HepG2 (cell line): ENCODE data around the gene CCDC82. TPM values are rescaled to one million over a fixed set of nuclear protein-coding genes. Genes with fewer than 3 reads are reported as not detected.

Experiments used
- ASH2L ChIP-seq: fragments of 300-600, 200-600 bp; sonication (generic); IDR thresholded peaks from 2 replicates; pipeline ENCODE4 v1.7.0; 2017; ENCODE audit warnings: low read depth, mild to moderate bottlenecking, moderate library complexity, mixed read lengths, low read length; ENCODE audit not compliant: insufficient read length
- ATRX ChIP-seq: sonication (generic); formaldehyde crosslinking; IDR thresholded peaks from 2 replicates; pipeline ENCODE4 v1.4.0; 2020; ENCODE audit warnings: missing genetic modification reagents, borderline replicate concordance
- DNMT3B ChIP-seq: conservative IDR thresholded peaks from 2 replicates; pipeline ENCODE4 v1.6.1; 2016; ENCODE audit warnings: missing biosample characterization, control low read depth
- EP300 ChIP-seq, 3 experiments: sonication (generic) in 1 of 3; formaldehyde crosslinking in 1 of 3; IDR thresholded peaks; 2 replicates each; pipeline versions ENCODE4 v1.5.1 to v1.6.1; 2011 to 2020; ENCODE audit warnings: low read depth in 2 of 3, low read length in 2 of 3, borderline replicate concordance in 1 of 3, improper control_type of control experiment in 1 of 3, mild to moderate bottlenecking in 1 of 3, missing genetic modification reagents in 1 of 3, moderate library complexity in 1 of 3
- GFI1 ChIP-seq: sonication (generic); formaldehyde crosslinking; IDR thresholded peaks from 2 replicates; pipeline ENCODE4 v1.5.0; 2020; ENCODE audit warnings: missing genetic modification reagents, mild to moderate bottlenecking, borderline replicate concordance
- KDM1A ChIP-seq: IDR thresholded peaks from 2 replicates; pipeline ENCODE4 v1.6.1; 2016; ENCODE audit warnings: missing compliant biosample characterization
- NR2C2 ChIP-seq: sonication (generic); formaldehyde crosslinking; IDR thresholded peaks from 2 replicates; pipeline ENCODE4 v1.4.0; 2020; ENCODE audit warnings: missing genetic modification reagents, mild to moderate bottlenecking, moderate library complexity, borderline replicate concordance
- STAG1 ChIP-seq: sonication (generic); formaldehyde crosslinking; IDR thresholded peaks from 2 replicates; pipeline ENCODE4 v1.4.0; 2020; ENCODE audit warnings: missing genetic modification reagents
- TBX3 ChIP-seq: fragments of 450-650 bp; IDR thresholded peaks from 2 replicates; pipeline ENCODE4 v1.6.1; 2017; ENCODE audit warnings: antibody characterized with exemption, mild to moderate bottlenecking, inconsistent platforms, borderline replicate concordance
- TERF1 ChIP-seq: sonication (generic); formaldehyde crosslinking; IDR thresholded peaks from 2 replicates; pipeline ENCODE4 v1.8.0; 2022; ENCODE audit warnings: mild to moderate bottlenecking, missing genetic modification reagents, moderate library complexity
- TSC22D2 ChIP-seq: sonication (generic); formaldehyde crosslinking; IDR thresholded peaks from 2 replicates; pipeline ENCODE4 v1.5.1; 2020; ENCODE audit warnings: missing genetic modification reagents, mild to moderate bottlenecking, borderline replicate concordance
- ZBTB42 ChIP-seq: sonication (generic); formaldehyde crosslinking; IDR thresholded peaks from 2 replicates; pipeline ENCODE4 v1.5.0; 2020; ENCODE audit warnings: mild to moderate bottlenecking, missing genetic modification reagents
- ZBTB43 ChIP-seq: sonication (generic); formaldehyde crosslinking; conservative IDR thresholded peaks from 2 replicates; pipeline ENCODE4 v1.4.0; 2020; ENCODE audit warnings: missing genetic modification reagents
- ZNF12 ChIP-seq: sonication (generic); formaldehyde crosslinking; IDR thresholded peaks from 2 replicates; pipeline ENCODE4 v1.5.0; 2020; ENCODE audit warnings: missing genetic modification reagents
- ZNF205 ChIP-seq: IDR thresholded peaks from 2 replicates; pipeline ENCODE4 v1.6.1; 2018; ENCODE audit warnings: missing biosample characterization, missing genetic modification reagents
- ZNF550 ChIP-seq: sonication (generic); formaldehyde crosslinking; IDR thresholded peaks from 2 replicates; pipeline ENCODE4 v1.4.0; 2020; ENCODE audit warnings: mild to moderate bottlenecking, missing genetic modification reagents, borderline replicate concordance
- ZNF629 ChIP-seq: sonication (generic); formaldehyde crosslinking; conservative IDR thresholded peaks from 2 replicates; pipeline ENCODE4 v1.5.0; 2020; ENCODE audit warnings: missing genetic modification reagents
- ZNF660 ChIP-seq: sonication (generic); formaldehyde crosslinking; IDR thresholded peaks from 2 replicates; pipeline ENCODE4 v1.5.1; 2020; ENCODE audit warnings: mild to moderate bottlenecking, low read depth, missing genetic modification reagents, borderline replicate concordance
- polyA plus RNA-seq, 8 experiments: library from polyadenylated mRNA; depleted of rRNA in 3 of 8; stranded (reverse) in 7 of 8; unstranded in 1 of 8; fragments of >200 nt; fragmentation: Illumina TruSeq in 4 of 8; extraction: Trizol in 4 of 8; gene quantifications; 2 replicates each; pipeline versions ENCODE4 v1.2.1 to v1.2.3, GENCODE V29; 2011 to 2016; ENCODE audit warnings: low read depth in 4 of 8, missing spikeins in 1 of 8, mixed read lengths in 1 of 8; ENCODE audit not compliant: insufficient read depth in 1 of 8
- total RNA-seq, 5 experiments: library from RNA; depleted of rRNA; stranded (reverse); fragments of >200 nt; fragmentation: Illumina TruSeq; extraction: Trizol; gene quantifications; 2 replicates each; pipeline ENCODE4 v1.2.3, GENCODE V29; 2016; ENCODE audit warnings: low read depth in 1 of 5
- TF ChIP-seq, protein P1 (sequence below): sonication (generic); formaldehyde crosslinking; IDR thresholded peaks from 2 replicates; pipeline ENCODE4 v1.4.0; 2020; ENCODE audit warnings: mild to moderate bottlenecking, missing genetic modification reagents
- TF ChIP-seq, protein P2 (sequence below): sonication (generic); formaldehyde crosslinking; conservative IDR thresholded peaks from 2 replicates; pipeline ENCODE4 v1.4.0; 2020; ENCODE audit warnings: mild to moderate bottlenecking, missing genetic modification reagents, moderate library complexity

CCDC82 gene
- total and polyA plus RNA-seq, 2 of the 13 experiments (the other 11 are each of a cell fraction or from before 2014, with no cell fraction given): 19.7 to 25.7 TPM

DNA sequence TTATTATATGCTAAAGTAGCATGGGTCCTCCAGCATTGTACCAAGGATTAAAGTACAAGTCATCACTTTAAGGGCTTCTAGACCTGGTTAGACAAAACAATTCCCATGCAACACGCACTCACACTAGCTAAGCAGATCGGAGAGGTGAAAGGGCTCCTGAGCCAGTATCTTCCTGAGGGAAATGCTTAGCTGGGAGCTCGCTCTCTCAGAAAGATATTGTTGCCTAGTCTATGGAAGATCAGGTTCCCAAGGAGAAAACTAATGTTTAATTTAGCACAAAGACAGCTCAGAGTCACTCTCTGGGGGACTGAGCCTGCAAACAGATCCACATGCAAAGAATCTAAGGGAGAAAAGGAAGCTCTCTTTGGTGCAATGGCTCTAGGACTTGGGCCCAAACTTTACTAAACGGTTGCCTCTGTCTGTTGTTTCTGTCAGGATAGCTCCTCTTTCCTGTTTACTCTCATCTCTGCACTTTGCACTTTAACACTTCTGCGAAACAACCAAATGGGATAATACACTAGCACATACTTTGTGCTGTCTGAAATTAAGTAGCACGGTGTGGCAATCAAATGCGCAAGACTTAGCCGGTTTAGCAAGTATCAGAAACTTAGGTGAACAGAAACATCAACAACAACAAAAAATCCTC lies 57.5 kb downstream of the CCDC82 start (continued):
- no peak for TF ChIP-seq TERF1 (CRISPR knock-in tag)
- TF ChIP-seq STAG1 (CRISPR knock-in tag): no peak
- TF ChIP-seq ATRX (CRISPR knock-in tag): no peak
- TF ChIP-seq ZNF205 (CRISPR knock-in tag): peak; percentile 60; the same call in 1 of the 2 replicates
- peak; percentile 63 for TF ChIP-seq NR2C2
- peak; percentile 61; the same call in 1 of the 2 replicates for TF ChIP-seq DNMT3B (CRISPR knock-in tag)
- no peak for TF ChIP-seq ZNF660 (CRISPR knock-in tag)
- TF ChIP-seq, protein P1, sequence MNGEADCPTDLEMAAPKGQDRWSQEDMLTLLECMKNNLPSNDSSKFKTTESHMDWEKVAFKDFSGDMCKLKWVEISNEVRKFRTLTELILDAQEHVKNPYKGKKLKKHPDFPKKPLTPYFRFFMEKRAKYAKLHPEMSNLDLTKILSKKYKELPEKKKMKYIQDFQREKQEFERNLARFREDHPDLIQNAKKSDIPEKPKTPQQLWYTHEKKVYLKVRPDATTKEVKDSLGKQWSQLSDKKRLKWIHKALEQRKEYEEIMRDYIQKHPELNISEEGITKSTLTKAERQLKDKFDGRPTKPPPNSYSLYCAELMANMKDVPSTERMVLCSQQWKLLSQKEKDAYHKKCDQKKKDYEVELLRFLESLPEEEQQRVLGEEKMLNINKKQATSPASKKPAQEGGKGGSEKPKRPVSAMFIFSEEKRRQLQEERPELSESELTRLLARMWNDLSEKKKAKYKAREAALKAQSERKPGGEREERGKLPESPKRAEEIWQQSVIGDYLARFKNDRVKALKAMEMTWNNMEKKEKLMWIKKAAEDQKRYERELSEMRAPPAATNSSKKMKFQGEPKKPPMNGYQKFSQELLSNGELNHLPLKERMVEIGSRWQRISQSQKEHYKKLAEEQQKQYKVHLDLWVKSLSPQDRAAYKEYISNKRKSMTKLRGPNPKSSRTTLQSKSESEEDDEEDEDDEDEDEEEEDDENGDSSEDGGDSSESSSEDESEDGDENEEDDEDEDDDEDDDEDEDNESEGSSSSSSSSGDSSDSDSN: no peak
- TF ChIP-seq TBX3: peak; percentile 97
- TF ChIP-seq ZNF550 (CRISPR knock-in tag): no peak
- TF ChIP-seq EP300 (IDR thresholded peaks at IDR 0.05; ENCODE audit: low read depth in 2 of 2, low read length in 2 of 2): peak; percentile 18 to 77; a peak in 2 of 4 replicates
- peak; percentile 54; the same call in 1 of the 2 replicates for TF ChIP-seq EP300 (CRISPR knock-in tag; IDR thresholded peaks at IDR 0.05; ENCODE audit: borderline replicate concordance)
- TF ChIP-seq ASH2L: peak; percentile 39
- TF ChIP-seq ZBTB43 (CRISPR knock-in tag): peak; percentile 62; the same call in 1 of the 2 replicates
- TF ChIP-seq, protein P2, sequence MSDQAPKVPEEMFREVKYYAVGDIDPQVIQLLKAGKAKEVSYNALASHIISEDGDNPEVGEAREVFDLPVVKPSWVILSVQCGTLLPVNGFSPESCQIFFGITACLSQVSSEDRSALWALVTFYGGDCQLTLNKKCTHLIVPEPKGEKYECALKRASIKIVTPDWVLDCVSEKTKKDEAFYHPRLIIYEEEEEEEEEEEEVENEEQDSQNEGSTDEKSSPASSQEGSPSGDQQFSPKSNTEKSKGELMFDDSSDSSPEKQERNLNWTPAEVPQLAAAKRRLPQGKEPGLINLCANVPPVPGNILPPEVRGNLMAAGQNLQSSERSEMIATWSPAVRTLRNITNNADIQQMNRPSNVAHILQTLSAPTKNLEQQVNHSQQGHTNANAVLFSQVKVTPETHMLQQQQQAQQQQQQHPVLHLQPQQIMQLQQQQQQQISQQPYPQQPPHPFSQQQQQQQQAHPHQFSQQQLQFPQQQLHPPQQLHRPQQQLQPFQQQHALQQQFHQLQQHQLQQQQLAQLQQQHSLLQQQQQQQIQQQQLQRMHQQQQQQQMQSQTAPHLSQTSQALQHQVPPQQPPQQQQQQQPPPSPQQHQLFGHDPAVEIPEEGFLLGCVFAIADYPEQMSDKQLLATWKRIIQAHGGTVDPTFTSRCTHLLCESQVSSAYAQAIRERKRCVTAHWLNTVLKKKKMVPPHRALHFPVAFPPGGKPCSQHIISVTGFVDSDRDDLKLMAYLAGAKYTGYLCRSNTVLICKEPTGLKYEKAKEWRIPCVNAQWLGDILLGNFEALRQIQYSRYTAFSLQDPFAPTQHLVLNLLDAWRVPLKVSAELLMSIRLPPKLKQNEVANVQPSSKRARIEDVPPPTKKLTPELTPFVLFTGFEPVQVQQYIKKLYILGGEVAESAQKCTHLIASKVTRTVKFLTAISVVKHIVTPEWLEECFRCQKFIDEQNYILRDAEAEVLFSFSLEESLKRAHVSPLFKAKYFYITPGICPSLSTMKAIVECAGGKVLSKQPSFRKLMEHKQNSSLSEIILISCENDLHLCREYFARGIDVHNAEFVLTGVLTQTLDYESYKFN (CRISPR knock-in tag): peak; percentile 89
- TF ChIP-seq GFI1: no peak
- TF ChIP-seq ZBTB42 (CRISPR knock-in tag): no peak
- TF ChIP-seq TSC22D2 (CRISPR knock-in tag): no peak
- TF ChIP-seq ZNF12 (CRISPR knock-in tag): peak; percentile 71
- TF ChIP-seq ZNF629: 0 out of 2 replicates have a peak, but pooled peaks have one; percentile 54
- no peak for TF ChIP-seq KDM1A (CRISPR knock-in tag)
